IMR-90 (cell line): ENCODE measurements around the gene KCNJ6. TPM values are rescaled to one million over a fixed set of nuclear protein-coding genes. Genes with fewer than 3 reads are reported as not detected.

Source experiments
- ATAC-seq: fragments of 200-7000 bp; cut with Tn5 transposase; 2 replicates; pipeline ENCODE4 v1.9.1; 2020; ENCODE audit warnings: low read depth, mild to moderate bottlenecking, moderate library complexity
- BruUV-seq: library from RNA; stranded (reverse); fragments of 400-500 nt; replicated peaks from 2 replicates; lab custom pipeline; 2021; lab: Mats Ljungman, UMichigan
- CTCF ChIA-PET: fragments of 300-600 bp; formaldehyde crosslinking; extraction: SDS; loops from one replicate; lab custom pipeline; 2021; ENCODE audit warnings: antibody characterized with exemption; lab: Yijun Ruan, JAX
- POLR2A ChIA-PET: fragments of 300-600 bp; sonication (Branson Sonifier 250); formaldehyde crosslinking; loops from one replicate; lab custom pipeline; 2022; ENCODE audit warnings: antibody characterized with exemption; ENCODE audit not compliant: unreplicated experiment; lab: Charles Lee
- DNase-seq: peaks from one replicate; pipeline ENCODE4 v3.0.0; 2013
- H2AFZ ChIP-seq: replicated peaks from 2 replicates; pipeline ENCODE3; 2013; ENCODE audit warnings: low read length, mild to moderate bottlenecking; ENCODE audit not compliant: poor library complexity
- H2AK5ac ChIP-seq: 2 replicates; pipeline ENCODE4 v1.6.1; 2013; ENCODE audit warnings: low read depth, low read length, inconsistent platforms
- H2AK9ac ChIP-seq: replicated peaks from 2 replicates; pipeline ENCODE3; 2013; ENCODE audit warnings: mild to moderate bottlenecking, low read depth, low read length, moderate library complexity; ENCODE audit not compliant: poor library complexity
- H2BK120ac ChIP-seq: 2 replicates; pipeline ENCODE4 v1.6.1; 2013; ENCODE audit warnings: low read depth, low read length, inconsistent platforms
- H2BK15ac ChIP-seq: 3 replicates; pipeline ENCODE4 v1.6.1; 2013; ENCODE audit warnings: low read depth, low read length, inconsistent platforms
- H2BK20ac ChIP-seq: 2 replicates; pipeline ENCODE4 v1.6.1; 2013; ENCODE audit warnings: low read depth, mild to moderate bottlenecking, inconsistent platforms, low read length, moderate library complexity
- H2BK5ac ChIP-seq: 2 replicates; pipeline ENCODE4 v1.6.1; 2013; ENCODE audit warnings: mild to moderate bottlenecking, low read depth, low read length, inconsistent platforms; ENCODE audit not compliant: poor library complexity, severe bottlenecking
- H3K14ac ChIP-seq: replicated peaks from 2 replicates; pipeline ENCODE4 v1.6.1; 2013; ENCODE audit warnings: low read depth, low read length, inconsistent platforms
- H3K18ac ChIP-seq: 2 replicates; pipeline ENCODE4 v1.6.1; 2013; ENCODE audit warnings: low read depth, low read length, control low read depth
- H3K23ac ChIP-seq: 2 replicates; pipeline ENCODE4 v1.6.1; 2013; ENCODE audit warnings: low read depth, low read length, inconsistent platforms
- H3K27ac ChIP-seq: 2 replicates; pipeline ENCODE4 v1.5.1; 2013; ENCODE audit warnings: mild to moderate bottlenecking, control low read depth, low read length; ENCODE audit not compliant: insufficient read depth
- H3K27me3 ChIP-seq: 2 replicates; pipeline ENCODE4 v1.6.1; 2013; ENCODE audit warnings: low read length; ENCODE audit not compliant: control insufficient read depth, insufficient read depth
- H3K36me3 ChIP-seq: 2 replicates; pipeline ENCODE4 v1.6.1; 2013; ENCODE audit warnings: low read length, mixed read lengths; ENCODE audit not compliant: control insufficient read depth, insufficient read depth
- H3K4ac ChIP-seq: 2 replicates; pipeline ENCODE4 v1.6.1; 2013; ENCODE audit warnings: low read depth, low read length, inconsistent platforms
- H3K4me1 ChIP-seq: 2 replicates; pipeline ENCODE4 v1.6.1; 2013; ENCODE audit warnings: low read length, mixed read lengths; ENCODE audit not compliant: control insufficient read depth, insufficient read depth
- H3K4me2 ChIP-seq: 2 replicates; pipeline ENCODE4 v1.6.1; 2013; ENCODE audit warnings: low read depth, mild to moderate bottlenecking, control low read depth, low read length, moderate library complexity
- H3K4me3 ChIP-seq: 2 replicates; pipeline ENCODE4 v1.5.1; 2013; ENCODE audit warnings: low read depth, mild to moderate bottlenecking, control low read depth, low read length, moderate library complexity; ENCODE audit not compliant: insufficient read depth
- H3K56ac ChIP-seq: 2 replicates; pipeline ENCODE4 v1.6.1; 2013; ENCODE audit warnings: low read length, inconsistent platforms; ENCODE audit not compliant: insufficient read depth; ENCODE audit errors: extremely low read depth
- H3K79me1 ChIP-seq, 2 experiments: 2 replicates each; pipeline ENCODE4 v1.6.1; 2013; ENCODE audit warnings: low read length in 2 of 2, inconsistent platforms in 1 of 2, low read depth in 1 of 2
- H3K9ac ChIP-seq: 2 replicates; pipeline ENCODE4 v1.6.1; 2013; ENCODE audit warnings: low read depth, low read length, control low read depth
- H3K9me1 ChIP-seq: 2 replicates; pipeline ENCODE4 v1.6.1; 2013; ENCODE audit warnings: low read length, inconsistent platforms; ENCODE audit not compliant: insufficient read depth
- H3K9me3 ChIP-seq: 2 replicates; pipeline ENCODE4 v1.6.1; 2013; ENCODE audit warnings: low read length; ENCODE audit not compliant: control insufficient read depth, insufficient read depth
- H4K20me1 ChIP-seq: 2 replicates; pipeline ENCODE4 v1.6.1; 2013; ENCODE audit warnings: low read length, inconsistent platforms; ENCODE audit not compliant: insufficient read depth
- H4K5ac ChIP-seq: 2 replicates; pipeline ENCODE4 v1.6.1; 2013; ENCODE audit warnings: mild to moderate bottlenecking, low read depth, low read length, control low read depth
- H4K8ac ChIP-seq, 2 experiments: 2 replicates each; pipeline ENCODE4 v1.6.1; 2013; ENCODE audit warnings: low read depth in 2 of 2, low read length in 2 of 2, control low read depth in 1 of 2, inconsistent platforms in 1 of 2
- H4K91ac ChIP-seq: 2 replicates; pipeline ENCODE4 v1.6.1; 2013; ENCODE audit warnings: low read depth, low read length, inconsistent platforms; ENCODE audit not compliant: insufficient read depth
- BHLHE40 ChIP-seq: fragments of 150-350 bp; IDR thresholded peaks from 2 replicates; pipeline ENCODE4 v1.6.1; 2016; ENCODE audit warnings: mild to moderate bottlenecking, low read depth, low read length
- CEBPB ChIP-seq: IDR thresholded peaks from 2 replicates; pipeline ENCODE4 v1.6.1; 2012; ENCODE audit warnings: low read depth, low read length, improper control_type of control experiment
- CHD1 ChIP-seq: IDR thresholded peaks from 2 replicates; pipeline ENCODE4 v1.6.1; 2012; ENCODE audit warnings: low read depth, low read length, improper control_type of control experiment
- ELK1 ChIP-seq: fragments of 150-350 bp; IDR thresholded peaks from 2 replicates; pipeline ENCODE4 v1.6.1; 2016; ENCODE audit warnings: low read depth, mild to moderate bottlenecking, low read length, moderate library complexity, borderline replicate concordance
- FOS ChIP-seq: fragments of 150-350 bp; IDR thresholded peaks from 2 replicates; pipeline ENCODE4 v1.6.1; 2016; ENCODE audit warnings: low read depth, low read length
- MAFK ChIP-seq: IDR thresholded peaks from 2 replicates; pipeline ENCODE4 v1.6.1; 2012; ENCODE audit warnings: low read depth, low read length, improper control_type of control experiment
- MAZ ChIP-seq: IDR thresholded peaks from 2 replicates; pipeline ENCODE4 v1.6.1; 2012; ENCODE audit warnings: low read depth, mild to moderate bottlenecking, low read length, improper control_type of control experiment, moderate library complexity, borderline replicate concordance
- MXI1 ChIP-seq: IDR thresholded peaks from 2 replicates; pipeline ENCODE4 v1.6.1; 2012; ENCODE audit warnings: low read depth, mild to moderate bottlenecking, low read length, moderate library complexity, borderline replicate concordance
- NFE2L2 ChIP-seq: fragments of 150-350 bp; IDR thresholded peaks from 2 replicates; pipeline ENCODE4 v1.6.1; 2016; ENCODE audit warnings: low read depth, mild to moderate bottlenecking, low read length
- POLR2A ChIP-seq: IDR thresholded peaks from 2 replicates; pipeline ENCODE4 v1.6.1; 2012; ENCODE audit warnings: mild to moderate bottlenecking, low read depth, low read length
- RAD21 ChIP-seq: IDR thresholded peaks from 2 replicates; pipeline ENCODE4 v1.6.1; 2012; ENCODE audit warnings: low read length, improper control_type of control experiment
- RCOR1 ChIP-seq: IDR thresholded peaks from 2 replicates; pipeline ENCODE4 v1.6.1; 2012; ENCODE audit warnings: mild to moderate bottlenecking, low read length, improper control_type of control experiment; ENCODE audit not compliant: insufficient replicate concordance
- RFX5 ChIP-seq: IDR thresholded peaks from 2 replicates; pipeline ENCODE4 v1.8.0; 2012; ENCODE audit warnings: low read depth, mild to moderate bottlenecking, low read length, moderate library complexity
- SMC3 ChIP-seq: fragments of 150-350 bp; IDR thresholded peaks from 2 replicates; pipeline ENCODE4 v1.6.1; 2016; ENCODE audit warnings: low read depth, mild to moderate bottlenecking, antibody characterized with exemption, low read length, moderate library complexity
- WGBS, 2 experiments: methylation state at CpG; one replicate each; pipeline versions ENCODE4 v1.1.5 to v1.1.7; 2013; ENCODE audit warnings: missing lambda C conversion rate in 2 of 2; ENCODE audit not compliant: insufficient read length in 1 of 2; ENCODE audit errors: extremely low coverage in 2 of 2; 5-methylcytosine and 5-hydroxymethylcytosine counted together
- dilution Hi-C: fragments of 300-500 bp; cut with HindIII; formaldehyde crosslinking; loops from one replicate; pipeline ENCODE4 v1.14.3; 2018; ENCODE audit warnings: low sequenced_read_pairs; ENCODE audit not compliant: unreplicated experiment
- in situ Hi-C: fragments of 300-500 bp; cut with MboI; formaldehyde crosslinking; loops from 3 replicates; pipeline ENCODE4 v1.14.3; 2019; ENCODE audit warnings: low sequenced_read_pairs, inconsistent platforms, mixed read lengths
- intact Hi-C: fragments of 100-400 bp; cut with micrococcal nuclease; formaldehyde crosslinking; loops from 2 replicates; pipeline ENCODE4 v1.10.0; 2022
- polyA plus RNA-seq, 3 experiments: library from polyadenylated mRNA; depleted of rRNA; stranded (reverse); fragments of >200 nt; gene quantifications; 2 replicates each; pipeline ENCODE4 v1.2.3, GENCODE V29; 2012; ENCODE audit warnings: low replicate concordance in 1 of 3
- total RNA-seq: library from RNA; depleted of rRNA; stranded (reverse); fragments of >200 nt; gene quantifications from 2 replicates; pipeline ENCODE4 v1.2.3, GENCODE V29; 2012
- TF ChIP-seq, protein P1 (sequence below): fragments of 150-350 bp; IDR thresholded peaks from 2 replicates; pipeline ENCODE4 v1.6.1; 2017; ENCODE audit warnings: mild to moderate bottlenecking, antibody characterized with exemption, low read length, low read depth
- TF ChIP-seq, protein P2 (sequence below): conservative IDR thresholded peaks from 2 replicates; pipeline ENCODE4 v1.5.1; 2012; ENCODE audit warnings: mild to moderate bottlenecking, low read depth, low read length, improper control_type of control experiment

The KCNJ6 gene
- total and polyA plus RNA-seq, 2 of the 4 experiments (the other 2 are of a cell fraction), result under 0.01 to 0.02 TPM

DNA sequence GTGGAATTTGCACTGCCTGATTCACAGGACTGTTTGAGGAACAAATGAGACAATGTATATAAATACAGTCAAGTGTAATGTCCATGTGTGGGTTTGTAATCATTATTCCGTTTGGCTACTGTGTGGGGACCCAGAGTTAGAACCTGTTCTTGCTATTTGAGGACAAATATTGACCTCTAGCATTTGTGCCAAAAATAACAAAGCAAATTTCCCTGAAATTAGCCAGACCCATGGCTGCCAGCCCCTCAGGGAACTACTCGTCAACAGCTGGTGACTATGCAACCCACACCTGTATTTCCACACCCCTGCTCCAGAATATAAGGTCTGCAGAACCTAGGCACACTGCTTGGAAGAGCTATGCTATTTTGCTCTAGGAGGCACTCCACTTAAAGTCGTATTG, 70.7 kb downstream of the KCNJ6 start:
- Histone ChIP-seq H4K8ac (no peak overlapping the region), H2AFZ (no peak overlapping the region), H3K23ac (no peak overlapping the region), H3K9me1 (peaks cover 32% of the 10 kb centered on the region), H3K27me3 (no peaks in the 10 kb centered on the region), H2BK120ac (no peak overlapping the region), H4K91ac (no peak overlapping the region), H2BK15ac (no peak overlapping the region; the same call in 2 of the 3 replicates), H2BK20ac (no peak overlapping the region), H2AK9ac (no peak overlapping the region), H2BK5ac (no peak overlapping the region), H3K9me3 (no peaks in the 10 kb centered on the region), H3K36me3 (no peaks in the 10 kb centered on the region), H2AK5ac (no peak overlapping the region), H4K5ac (no peak overlapping the region), H3K4me3 (no peak overlapping the region), H3K4me1 (peaks cover 28% of the 10 kb centered on the region), H3K9ac (no peak overlapping the region), H3K4ac (peak overlapping the region; percentile 0; the same call in 1 of the 2 replicates), H3K56ac (no peak overlapping the region), H3K4me2 (no peak overlapping the region), H4K20me1 (no peaks in the 10 kb centered on the region), H3K27ac (no peak overlapping the region), H3K18ac (no peak overlapping the region), H3K79me1 (no peaks in the 10 kb centered on the region; a peak in 1 of 4 replicates), H3K14ac (no peak overlapping the region)
- 67% methylated on average over 1 of the region's 3 CpGs; no CpG with 5 or more reads in 1 of the 2 experiments for WGBS, 2 experiments
- in situ Hi-C loops, result no loop called here
- POLR2A ChIA-PET, result no interaction called here
- dilution Hi-C loops, result no loop called here
- ATAC-seq (no peak), DNase-seq (no peak)
- intact Hi-C loops, result no loop called here
- CTCF ChIA-PET, result interaction anchor here (0.5 kb wide), 1 partner anchor 170 kb away, joined by 4 read pairs; no protein-coding TSS in a partner anchor
- no TSS peak for BruUV-seq
- TF ChIP-seq SMC3 (no peak), NFE2L2 (no peak), POLR2A (no peak), CEBPB (no peak), RFX5 (no peak), BHLHE40 (no peak), RAD21 (no peak), RCOR1 (no peak), FOS (no peak), ELK1 (no peak), MXI1 (no peak), MAZ (no peak), CHD1 (no peak), MAFK (no peak)
- TF ChIP-seq, protein P1, sequence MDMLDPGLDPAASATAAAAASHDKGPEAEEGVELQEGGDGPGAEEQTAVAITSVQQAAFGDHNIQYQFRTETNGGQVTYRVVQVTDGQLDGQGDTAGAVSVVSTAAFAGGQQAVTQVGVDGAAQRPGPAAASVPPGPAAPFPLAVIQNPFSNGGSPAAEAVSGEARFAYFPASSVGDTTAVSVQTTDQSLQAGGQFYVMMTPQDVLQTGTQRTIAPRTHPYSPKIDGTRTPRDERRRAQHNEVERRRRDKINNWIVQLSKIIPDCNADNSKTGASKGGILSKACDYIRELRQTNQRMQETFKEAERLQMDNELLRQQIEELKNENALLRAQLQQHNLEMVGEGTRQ, result no peak
- TF ChIP-seq, protein P2, sequence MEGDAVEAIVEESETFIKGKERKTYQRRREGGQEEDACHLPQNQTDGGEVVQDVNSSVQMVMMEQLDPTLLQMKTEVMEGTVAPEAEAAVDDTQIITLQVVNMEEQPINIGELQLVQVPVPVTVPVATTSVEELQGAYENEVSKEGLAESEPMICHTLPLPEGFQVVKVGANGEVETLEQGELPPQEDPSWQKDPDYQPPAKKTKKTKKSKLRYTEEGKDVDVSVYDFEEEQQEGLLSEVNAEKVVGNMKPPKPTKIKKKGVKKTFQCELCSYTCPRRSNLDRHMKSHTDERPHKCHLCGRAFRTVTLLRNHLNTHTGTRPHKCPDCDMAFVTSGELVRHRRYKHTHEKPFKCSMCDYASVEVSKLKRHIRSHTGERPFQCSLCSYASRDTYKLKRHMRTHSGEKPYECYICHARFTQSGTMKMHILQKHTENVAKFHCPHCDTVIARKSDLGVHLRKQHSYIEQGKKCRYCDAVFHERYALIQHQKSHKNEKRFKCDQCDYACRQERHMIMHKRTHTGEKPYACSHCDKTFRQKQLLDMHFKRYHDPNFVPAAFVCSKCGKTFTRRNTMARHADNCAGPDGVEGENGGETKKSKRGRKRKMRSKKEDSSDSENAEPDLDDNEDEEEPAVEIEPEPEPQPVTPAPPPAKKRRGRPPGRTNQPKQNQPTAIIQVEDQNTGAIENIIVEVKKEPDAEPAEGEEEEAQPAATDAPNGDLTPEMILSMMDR, result no peak
